Tibial artery (tissue), 4 donors: Measurements from ENCODE around the gene RNF41.

Experiments used
- DNase-seq, 2 donors: peaks; one replicate each; pipeline ENCODE4 v3.0.0-alpha.2; 2019
- H3K27ac ChIP-seq, 2 donors: fragments of 200-600 bp; sonication (generic) in 1 of 2; 1 replicate in 1 of 2; 2 replicates in 1 of 2; pipeline ENCODE4 v1.5.1; 2018 to 2019; ENCODE audit warnings: mild to moderate bottlenecking in 1 of 2
- H3K27me3 ChIP-seq, 2 donors: fragments of 200-600 bp; sonication (generic) in 1 of 2; one replicate each; pipeline versions ENCODE4 v1.5.1 to v1.6.0; 2016 to 2019
- H3K36me3 ChIP-seq, 3 donors: fragments of 200-600 bp; sonication (generic) in 2 of 3; one replicate each; pipeline ENCODE4 v1.5.1; 2016 to 2019; ENCODE audit warnings: mild to moderate bottlenecking in 2 of 3
- H3K4me1 ChIP-seq, 4 donors: fragments of 200-600 bp; sonication (generic) in 2 of 4; 1 replicate in 3 of 4; 2 replicates in 1 of 4; pipeline ENCODE4 v1.5.1; 2016 to 2019
- H3K4me3 ChIP-seq, 2 donors: fragments of 200-600 bp; sonication (generic) in 1 of 2; 1 replicate in 1 of 2; 2 replicates in 1 of 2; pipeline ENCODE4 v1.5.1; 2018 to 2019; ENCODE audit warnings: mild to moderate bottlenecking in 2 of 2
- H3K9me3 ChIP-seq, 3 donors: fragments of 200-600 bp; sonication (generic) in 1 of 3; one replicate each; pipeline ENCODE4 v1.5.1; 2016 to 2019
- intact Hi-C: fragments of 100-400 bp; cut with DNase I; formaldehyde crosslinking; loops from one replicate; pipeline ENCODE4 v1.15.0; 2023; ENCODE audit warnings: low total_unique reads
- TF ChIP-seq, protein P1 (sequence below), 2 experiments: fragments of 200-600 bp in 1 of 2; fragments of 450-650 bp in 1 of 2; IDR thresholded peaks; one replicate each; pipeline ENCODE4 v1.5.1; 2017 to 2019; ENCODE audit warnings: antibody characterized with exemption in 2 of 2, mild to moderate bottlenecking in 1 of 2, moderate library complexity in 1 of 2

Gene RNF41

DNA sequence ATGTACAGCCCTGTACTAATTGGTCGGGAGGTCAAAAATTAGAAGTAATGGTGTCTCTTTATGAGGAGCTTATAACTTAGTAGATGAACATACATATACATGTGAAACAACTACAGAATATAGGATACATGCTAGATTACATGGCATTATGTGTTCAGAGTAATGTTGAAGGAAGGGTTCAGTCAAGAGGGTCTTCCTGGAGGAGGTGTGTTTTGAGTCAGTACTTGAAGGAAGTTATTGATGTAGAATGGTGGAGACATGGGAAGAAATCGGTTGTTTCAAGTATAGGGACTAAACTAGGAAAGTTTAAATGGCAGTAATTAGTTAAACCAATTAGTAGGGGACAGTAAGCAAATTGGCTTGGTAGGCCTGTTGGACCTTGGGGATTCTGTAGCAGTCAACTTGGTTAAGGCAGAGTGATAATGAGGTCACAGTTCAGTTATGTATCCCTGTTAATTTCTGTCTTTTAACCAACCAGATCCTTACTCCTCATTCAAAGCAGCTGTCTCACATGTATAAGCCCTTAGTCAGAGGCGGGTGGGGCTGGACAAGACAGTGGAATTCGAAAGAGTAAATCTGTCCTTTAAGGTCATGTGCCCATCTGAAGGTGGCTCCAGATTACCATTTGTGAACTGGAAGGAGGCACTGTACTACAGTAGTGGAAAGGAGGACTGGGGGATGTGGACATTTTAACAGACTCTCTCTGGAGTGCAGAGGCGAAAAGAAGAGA is 39.9 kb upstream of the RNF41 start:
- Histone ChIP-seq H3K36me3 (no peaks in the 10 kb centered on the region), H3K9me3 (no peaks in the 10 kb centered on the region), H3K4me1 (peaks cover 0 to 27% (median 20%) of the 10 kb centered on the region in 4 donors), H3K27me3 (no peaks in the 10 kb centered on the region), H3K4me3 (no peak overlapping the region), H3K27ac (no peak overlapping the region)
- DNase-seq: no peak
- intact Hi-C loops: loop anchor here (5.0 kb wide), 1 partner anchor 129 kb away; no protein-coding TSS in a partner anchor
- TF ChIP-seq, protein P1, sequence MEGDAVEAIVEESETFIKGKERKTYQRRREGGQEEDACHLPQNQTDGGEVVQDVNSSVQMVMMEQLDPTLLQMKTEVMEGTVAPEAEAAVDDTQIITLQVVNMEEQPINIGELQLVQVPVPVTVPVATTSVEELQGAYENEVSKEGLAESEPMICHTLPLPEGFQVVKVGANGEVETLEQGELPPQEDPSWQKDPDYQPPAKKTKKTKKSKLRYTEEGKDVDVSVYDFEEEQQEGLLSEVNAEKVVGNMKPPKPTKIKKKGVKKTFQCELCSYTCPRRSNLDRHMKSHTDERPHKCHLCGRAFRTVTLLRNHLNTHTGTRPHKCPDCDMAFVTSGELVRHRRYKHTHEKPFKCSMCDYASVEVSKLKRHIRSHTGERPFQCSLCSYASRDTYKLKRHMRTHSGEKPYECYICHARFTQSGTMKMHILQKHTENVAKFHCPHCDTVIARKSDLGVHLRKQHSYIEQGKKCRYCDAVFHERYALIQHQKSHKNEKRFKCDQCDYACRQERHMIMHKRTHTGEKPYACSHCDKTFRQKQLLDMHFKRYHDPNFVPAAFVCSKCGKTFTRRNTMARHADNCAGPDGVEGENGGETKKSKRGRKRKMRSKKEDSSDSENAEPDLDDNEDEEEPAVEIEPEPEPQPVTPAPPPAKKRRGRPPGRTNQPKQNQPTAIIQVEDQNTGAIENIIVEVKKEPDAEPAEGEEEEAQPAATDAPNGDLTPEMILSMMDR (IDR thresholded peaks at IDR 0.05): no peak

DNA sequence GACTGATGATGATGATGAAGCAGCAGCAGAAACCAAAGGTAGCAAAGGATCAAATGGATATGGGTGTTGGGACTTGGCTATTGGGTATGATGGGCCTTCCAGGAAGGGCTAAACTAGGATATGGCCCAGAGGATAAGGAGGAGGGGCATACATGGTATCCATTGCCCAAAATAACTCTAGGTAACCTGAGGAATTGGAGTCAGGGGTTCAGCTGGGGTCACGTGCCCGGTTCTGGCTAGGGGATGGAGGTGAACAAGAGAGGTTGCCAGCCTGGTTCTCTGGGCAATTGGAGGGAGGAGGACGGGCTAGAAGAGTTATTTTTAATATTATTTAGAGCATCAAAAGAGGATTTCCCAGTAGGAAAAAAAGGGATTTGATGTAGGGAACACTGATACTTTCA is 39.2 kb upstream of the RNF41 start:
- no peak for DNase-seq
- Histone ChIP-seq H3K9me3 (no peaks in the 10 kb centered on the region), H3K4me1 (peaks cover 0 to 30% (median 23%) of the 10 kb centered on the region in 4 donors), H3K4me3 (no peak overlapping the region), H3K27ac (no peak overlapping the region), H3K27me3 (no peaks in the 10 kb centered on the region), H3K36me3 (peaks cover under 1 to 4% (median 3%) of the 10 kb centered on the region in 3 donors)
- intact Hi-C loops: loop anchor here (5.0 kb wide), 1 partner anchor 129 kb away; no protein-coding TSS in a partner anchor
- TF ChIP-seq, protein P1 (IDR thresholded peaks at IDR 0.05): no peak

DNA sequence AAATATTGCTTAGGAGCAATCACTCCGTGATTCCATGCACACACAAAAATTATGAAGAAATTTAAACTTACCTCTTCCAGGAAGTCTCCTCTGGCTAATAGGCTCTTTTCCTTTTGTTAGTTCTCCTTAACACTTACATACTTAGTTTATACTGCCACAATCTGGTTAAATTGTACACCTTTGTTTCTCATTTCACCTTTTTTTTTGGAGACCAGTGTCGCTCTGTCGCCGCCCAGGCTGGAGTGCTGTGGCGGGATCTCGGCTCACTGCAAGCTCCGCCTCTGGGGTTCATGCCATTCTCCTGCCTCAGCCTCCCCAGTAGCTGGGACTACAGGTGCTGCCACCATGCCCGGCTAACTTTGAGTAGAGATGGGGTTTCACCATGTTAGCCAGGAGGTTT is 38.7 kb upstream of the RNF41 start:
- Histone ChIP-seq H3K4me3 (no peak overlapping the region), H3K9me3 (no peaks in the 10 kb centered on the region), H3K27ac (no peak overlapping the region), H3K4me1 (peaks cover 0 to 31% (median 24%) of the 10 kb centered on the region in 4 donors), H3K27me3 (no peaks in the 10 kb centered on the region), H3K36me3 (peaks cover 6 to 10% (median 8%) of the 10 kb centered on the region in 3 donors)
- TF ChIP-seq, protein P1 (IDR thresholded peaks at IDR 0.05): no peak
- DNase-seq: no peak
- intact Hi-C loops: loop anchor here (5.0 kb wide), 1 partner anchor 128 kb away; no protein-coding TSS in a partner anchor

DNA sequence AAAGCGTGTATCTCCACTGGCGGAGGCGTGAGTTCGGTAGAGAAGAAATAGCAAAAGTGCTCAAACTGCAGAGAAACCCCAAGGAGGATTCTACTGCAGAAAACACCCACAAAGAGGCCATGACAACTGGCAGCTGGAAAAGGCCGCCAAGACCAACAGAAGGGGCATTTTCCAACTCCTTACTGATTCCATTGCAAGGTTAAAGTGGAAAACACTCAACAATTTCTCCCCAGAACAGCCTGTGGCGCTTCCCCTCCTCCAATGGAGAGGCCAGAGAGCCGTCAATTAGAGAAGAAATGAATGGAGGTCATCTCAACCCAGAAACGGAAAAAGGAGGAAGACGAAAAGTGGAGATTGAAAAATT is 37.1 kb upstream of the RNF41 start:
- intact Hi-C loops: no loop called here
- Histone ChIP-seq H3K27ac (peak overlapping the region; percentile 80 to 85), H3K4me3 (peak overlapping the region; percentile 91 to 92), H3K27me3 (no peaks in the 10 kb centered on the region), H3K36me3 (peaks cover 22 to 25% (median 24%) of the 10 kb centered on the region in 3 donors), H3K4me1 (peaks cover 0 to 31% (median 24%) of the 10 kb centered on the region in 4 donors), H3K9me3 (no peaks in the 10 kb centered on the region)
- DNase-seq: no peak
- TF ChIP-seq, protein P1 (IDR thresholded peaks at IDR 0.05): no peak

DNA sequence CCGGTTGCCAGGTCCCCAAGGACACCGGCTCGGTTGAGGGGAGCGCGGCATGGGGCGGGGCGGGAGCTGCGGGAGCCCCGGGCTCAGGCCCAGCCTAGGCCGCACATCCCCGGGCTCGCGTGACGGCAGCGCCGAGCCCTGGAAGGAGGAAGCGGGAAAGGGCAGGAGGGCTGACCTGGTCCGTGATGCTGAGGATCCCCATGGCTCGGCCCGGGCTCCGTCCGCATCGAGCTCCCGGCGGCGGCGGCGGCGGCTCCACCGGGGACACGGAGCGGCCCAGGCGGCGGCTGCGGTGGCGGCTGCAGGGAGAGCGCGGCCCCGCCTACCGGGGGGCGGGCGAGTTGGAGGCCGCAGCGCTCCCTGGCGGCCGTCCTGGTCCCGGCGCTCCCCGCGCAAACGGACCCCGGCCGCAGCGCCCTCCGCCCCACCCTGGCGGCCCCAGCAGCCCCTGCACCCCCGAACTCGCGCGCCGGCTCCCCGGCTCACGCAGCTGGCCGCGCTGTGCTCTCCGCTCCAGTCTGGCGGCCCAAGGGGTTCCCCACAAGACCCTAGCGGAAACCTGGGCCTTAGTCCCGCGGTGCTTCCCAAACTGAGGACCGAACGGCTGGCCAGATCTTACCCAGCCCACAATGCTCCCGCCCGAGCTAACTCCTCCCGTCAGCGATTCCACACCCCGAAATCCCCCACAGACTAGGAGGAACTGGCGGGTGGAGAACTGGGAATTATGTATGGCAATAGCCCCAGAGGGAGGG is 36.5 kb upstream of the RNF41 start, which contains the start of gene ANKRD52:
TSS of gene ANKRD52 (minus strand) at position 317 of the 752 bp plus-strand sequence. CDS start at position 202, 115 bp downstream.
- Histone ChIP-seq H3K4me3 (peak within 1 kb of the TSS; percentile 91 to 92), H3K27me3 (no peaks in the 10 kb centered on the region), H3K27ac (peak within 1 kb of the TSS; percentile 80 to 85), H3K4me1 (peaks cover 0 to 31% (median 24%) of the 10 kb centered on the region in 4 donors), H3K36me3 (peaks cover 28 to 31% (median 30%) of the 10 kb centered on the region in 3 donors), H3K9me3 (no peaks in the 10 kb centered on the region)
- peak; percentile 65 to 84 for DNase-seq
- TF ChIP-seq, protein P1 (IDR thresholded peaks at IDR 0.05): peak; percentile 61 to 85
- intact Hi-C loops: no loop called here
